Adrenal gland (tissue), 12 donors: ENCODE data around the gene PHOX2B. TPM values are rescaled to one million over a fixed set of nuclear protein-coding genes. Genes with fewer than 3 reads are reported as not detected.
"Not testable (repeated sequence)": the region's sequence is repeated elsewhere in the genome, so short reads cannot be mapped to it uniquely, and the experiment has no call there.

Source experiments
- DNase-seq, 7 donors: peaks; one replicate each; pipeline ENCODE4 v3.0.0-alpha.2; 2019 to 2020
- H3K27ac ChIP-seq, 5 donors: fragments of 200-600 bp; sonication (generic) in 4 of 5; 1 replicate in 3 of 5; 2 replicates in 2 of 5; pipeline versions ENCODE4 v1.5.1 to v1.8.0; 2016 to 2020; ENCODE audit warnings: mild to moderate bottlenecking in 1 of 5
- H3K27me3 ChIP-seq: fragments of 200-600 bp; 2 replicates; pipeline ENCODE4 v1.8.0; 2021
- H3K36me3 ChIP-seq, 2 donors: fragments of 200-600 bp; replicated peaks in 1 of 2; 1 replicate in 1 of 2; 2 replicates in 1 of 2; pipeline versions ENCODE4 v1.5.1 to v1.8.0; 2018 to 2022
- H3K4me1 ChIP-seq, 2 donors: fragments of 200-600 bp; replicated peaks in 1 of 2; 1 replicate in 1 of 2; 2 replicates in 1 of 2; pipeline versions ENCODE4 v1.5.1 to v1.8.0; 2018 to 2021
- H3K4me3 ChIP-seq, 4 donors: fragments of 200-600 bp; sonication (generic) in 3 of 4; one replicate each; pipeline ENCODE4 v1.5.1; 2016 to 2018
- H3K9me3 ChIP-seq, 3 donors: fragments of 200-600 bp; sonication (generic) in 1 of 3; replicated peaks in 1 of 3; 1 replicate in 2 of 3; 2 replicates in 1 of 3; pipeline versions ENCODE4 v1.5.1 to v1.8.0; 2016 to 2021
- CTCF ChIP-seq, 6 experiments: fragments of 450-650 bp in 4 of 6; fragments of 200-600 bp in 2 of 6; sonication (generic) in 1 of 6; IDR thresholded peaks; 1 replicate in 5 of 6; 2 replicates in 1 of 6; pipeline versions ENCODE4 v1.5.1 to v1.8.0; 2016 to 2021; ENCODE audit warnings: antibody characterized with exemption in 6 of 6, mild to moderate bottlenecking in 2 of 6, moderate library complexity in 1 of 6
- POLR2A ChIP-seq, 2 donors: fragments of 450-650 bp; IDR thresholded peaks; one replicate each; pipeline ENCODE4 v1.6.1; 2017; ENCODE audit warnings: antibody characterized with exemption in 2 of 2, mild to moderate bottlenecking in 2 of 2, moderate library complexity in 1 of 2
- WGBS, 4 donors: extraction: QIAGEN DNeasy Blood & Tissue Kit in 2 of 4; methylation state at CpG; one replicate each; pipeline versions ENCODE4 v1.1.5 to v1.1.7; 2013 to 2017; 5-methylcytosine and 5-hydroxymethylcytosine counted together
- intact Hi-C, 2 donors: fragments of 100-400 bp; cut with DNase I; formaldehyde crosslinking; loops; one replicate each; pipeline versions ENCODE4 v1.14.1 to v1.15.0; 2022 to 2023
- polyA plus RNA-seq, 3 donors: library from polyadenylated mRNA; stranded (reverse); fragments of 200-250 nt in 2 of 3; fragments of 350-450 nt in 1 of 3; fragmentation: Illumina TruSeq in 1 of 3; extraction: RNeasy Lipid Tissue Mini Kit (QIAGEN cat#74804) in 1 of 3; gene quantifications; one replicate each; pipeline ENCODE4 v1.2.3, GENCODE V29; 2013 to 2014
- total RNA-seq, 9 donors: library from RNA; depleted of rRNA in 4 of 9; stranded (reverse); fragments of >200 nt in 4 of 9; fragments of 120-200 nt in 1 of 9; fragmentation: NEBNext Ultra II Directional in 1 of 9; extraction: Animal tissue kit (Norgen Biotek cat#: 25700) in 1 of 9; gene quantifications; one replicate each; pipeline versions ENCODE4 v1.1.0 to v1.2.4, GENCODE V29; 2013 to 2023
- donor health status: healthy with polysubstance abuse.
- donor health status: Bipolar disorder and iron deficiency.
- donor health status: DM: yes; HTN: yes; CAD: no.
- donor health status: DM: no; HTN: no; CAD: no.
- donor health status: DM: no; HTN: no; CAD: no.
- donor health status: DM: yes; HTN: yes; CAD: no.

The PHOX2B gene
- total and polyA plus RNA-seq, 12 donors: 0.29 to 10.3 (median 4.6) TPM; not detected in 3

DNA sequence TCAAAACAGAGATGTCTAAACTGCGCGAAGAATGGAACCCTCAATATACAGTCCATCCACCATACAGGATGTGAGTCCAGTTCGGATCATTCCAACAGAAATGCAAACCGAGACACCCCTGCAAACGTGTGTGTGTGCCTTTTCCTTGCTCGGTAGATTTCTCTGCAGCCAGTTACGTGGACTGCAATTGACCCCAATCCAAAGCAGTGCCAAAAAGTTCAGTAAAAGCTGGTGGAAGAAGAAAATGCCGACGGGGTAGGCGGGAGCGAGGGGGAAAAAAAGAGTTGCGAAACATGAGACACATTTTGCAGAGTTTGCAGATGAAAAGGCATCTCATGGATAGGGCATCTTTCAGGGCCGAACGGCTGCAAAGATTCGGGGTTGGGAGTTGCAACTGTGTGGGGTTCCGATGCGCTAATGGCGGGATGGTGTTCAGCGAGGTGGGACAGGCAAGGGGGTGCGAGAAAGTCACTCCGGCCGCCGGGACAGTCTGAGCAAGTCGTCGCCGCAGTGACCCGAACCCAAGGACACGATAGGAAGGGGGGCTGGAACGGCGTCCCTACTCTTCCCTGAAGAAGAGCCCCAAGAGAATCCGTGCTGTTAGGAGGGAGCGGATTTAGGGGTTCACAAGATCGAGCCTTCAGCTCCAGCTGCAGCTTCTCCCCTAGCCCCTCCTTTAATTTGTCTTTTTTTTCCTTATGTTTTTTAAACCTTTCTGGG, 3.8 kb downstream of the PHOX2B start:
- Histone ChIP-seq H3K27me3 (peaks cover 64% of the 10 kb centered on the region), H3K9me3 (no peaks in the 10 kb centered on the region), H3K4me1 (no peaks in the 10 kb centered on the region), H3K36me3 (no peaks in the 10 kb centered on the region), H3K4me3 (no peak overlapping the region), H3K27ac (peak overlapping the region in 1 of 5 donors; percentile 60)
- TF ChIP-seq CTCF (IDR thresholded peaks at IDR 0.05) (no peak), POLR2A (IDR thresholded peaks at IDR 0.05) (no peak)
- WGBS, 4 donors: 9 to 13% (median 11%) methylated on average over 33 of the region's 33 CpGs
- intact Hi-C loops: no loop called here
- no peak for DNase-seq

DNA sequence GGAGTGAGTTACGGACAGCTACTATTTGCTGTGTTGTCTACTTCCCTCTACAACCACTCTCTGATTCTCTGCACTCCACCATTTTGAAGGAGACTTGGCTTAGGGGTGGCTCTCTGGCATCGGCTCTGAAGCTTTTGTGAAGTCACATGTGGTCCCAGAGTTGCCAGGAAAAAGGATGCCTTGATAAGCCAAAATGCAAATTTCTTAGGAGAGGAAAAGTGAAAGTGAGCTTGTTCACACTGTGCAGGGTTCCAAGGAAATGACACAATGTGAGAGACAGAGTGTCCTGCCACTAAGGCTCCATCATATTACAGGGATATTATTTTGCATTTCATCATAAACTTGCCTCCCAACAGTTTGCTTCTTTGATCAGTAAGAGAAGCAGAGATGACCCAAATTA, 7.2 kb downstream of the PHOX2B start:
- no peak for DNase-seq
- 69 to 83% (median 76%) methylated on average over 2 of the region's 2 CpGs for WGBS, 4 donors
- H3K9me3 ChIP-seq: no peaks in the 10 kb centered on the region
- TF ChIP-seq CTCF (IDR thresholded peaks at IDR 0.05): no peak
- no peak overlapping the region for H3K27ac ChIP-seq
- H3K27me3 ChIP-seq: peaks cover 34% of the 10 kb centered on the region
- no peaks in the 10 kb centered on the region for H3K4me1 ChIP-seq
- intact Hi-C loops: no loop called here
- H3K36me3 ChIP-seq: no peaks in the 10 kb centered on the region
- H3K4me3 ChIP-seq: no peak overlapping the region

GRCh38 chr4:41737491-41737890, 11.0 kb downstream of the PHOX2B start:
- H3K36me3 ChIP-seq, H3K9me3 ChIP-seq, H3K27me3 ChIP-seq, H3K27ac ChIP-seq, intact Hi-C loops, DNase-seq, H3K4me1 ChIP-seq, H3K4me3 ChIP-seq: not testable (repeated sequence)
- 51 to 66% (median 58%) methylated on average over 6 to 8 of the region's 8 CpGs for WGBS, 4 donors

- TF ChIP-seq CTCF (IDR thresholded peaks at IDR 0.05) (no peak), POLR2A (IDR thresholded peaks at IDR 0.05) (no peak)
- no peaks in the 10 kb centered on the region for H3K36me3 ChIP-seq
- no peak for DNase-seq
- H3K27ac ChIP-seq: no peak overlapping the region
- intact Hi-C loops: no loop called here
- no peaks in the 10 kb centered on the region for H3K27me3 ChIP-seq
- no peaks in the 10 kb centered on the region for H3K4me1 ChIP-seq
- no peak overlapping the region for H3K4me3 ChIP-seq
- no peaks in the 10 kb centered on the region for H3K9me3 ChIP-seq
- WGBS, 4 donors: 70 to 85% (median 73%) methylated on average over 3 of the region's 3 CpGs
These were observed 14.2 kb downstream of the PHOX2B start for GRCh38 chr4:41734371-41734770.

DNA sequence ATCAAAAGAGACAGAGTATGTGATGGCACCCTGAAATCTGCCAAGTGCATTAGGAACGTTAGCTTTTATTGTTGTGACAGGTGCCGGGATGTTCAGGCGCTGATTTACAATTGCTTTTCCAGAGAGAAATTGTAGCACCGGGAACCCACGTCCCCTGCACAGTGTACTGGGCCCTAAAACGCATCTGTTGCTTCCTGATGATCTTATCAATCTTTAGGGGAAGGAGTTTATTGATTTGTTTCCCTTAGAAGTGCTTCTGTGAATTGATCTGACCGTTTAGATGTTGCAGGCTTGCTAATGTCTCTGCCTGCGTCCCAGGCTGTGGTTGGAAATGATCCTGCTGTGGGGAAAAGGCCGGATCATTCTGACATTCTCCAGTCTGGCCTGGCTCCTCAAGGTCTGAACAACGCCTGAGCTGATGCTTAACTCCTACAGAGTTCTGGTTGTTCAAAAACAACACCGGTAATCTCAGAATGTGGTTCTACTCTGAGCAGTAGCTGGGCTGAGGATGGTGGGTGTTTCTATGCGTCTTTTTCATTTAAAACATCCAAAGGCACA, 16.9 kb downstream of the PHOX2B start:
- Histone ChIP-seq H3K36me3 (no peaks in the 10 kb centered on the region), H3K9me3 (no peaks in the 10 kb centered on the region), H3K27me3 (no peaks in the 10 kb centered on the region), H3K27ac (no peak overlapping the region), H3K4me3 (no peak overlapping the region), H3K4me1 (no peaks in the 10 kb centered on the region)
- intact Hi-C loops: no loop called here
- no peak for TF ChIP-seq CTCF (IDR thresholded peaks at IDR 0.05)
- TF ChIP-seq POLR2A (IDR thresholded peaks at IDR 0.05): no peak
- no peak for DNase-seq
- WGBS, 4 donors: 37 to 45% (median 42%) methylated on average over 12 of the region's 12 CpGs
